22Rv1 (cell line): ENCODE results near the gene SAE1.

Source experiments
- H3K27ac ChIP-seq: fragments of 450-650 bp; 2 replicates; pipeline ENCODE4 v1.5.1; 2017
- ZFX ChIP-seq: fragments of 450-650 bp; IDR thresholded peaks from 2 replicates; pipeline ENCODE4 v1.6.1; 2017; ENCODE audit warnings: antibody characterized with exemption, borderline replicate concordance
- TF ChIP-seq, protein P1 (sequence below): fragments of 450-650 bp; IDR thresholded peaks from 2 replicates; pipeline ENCODE4 v1.5.1; 2017; ENCODE audit warnings: mild to moderate bottlenecking

The SAE1 gene

DNA sequence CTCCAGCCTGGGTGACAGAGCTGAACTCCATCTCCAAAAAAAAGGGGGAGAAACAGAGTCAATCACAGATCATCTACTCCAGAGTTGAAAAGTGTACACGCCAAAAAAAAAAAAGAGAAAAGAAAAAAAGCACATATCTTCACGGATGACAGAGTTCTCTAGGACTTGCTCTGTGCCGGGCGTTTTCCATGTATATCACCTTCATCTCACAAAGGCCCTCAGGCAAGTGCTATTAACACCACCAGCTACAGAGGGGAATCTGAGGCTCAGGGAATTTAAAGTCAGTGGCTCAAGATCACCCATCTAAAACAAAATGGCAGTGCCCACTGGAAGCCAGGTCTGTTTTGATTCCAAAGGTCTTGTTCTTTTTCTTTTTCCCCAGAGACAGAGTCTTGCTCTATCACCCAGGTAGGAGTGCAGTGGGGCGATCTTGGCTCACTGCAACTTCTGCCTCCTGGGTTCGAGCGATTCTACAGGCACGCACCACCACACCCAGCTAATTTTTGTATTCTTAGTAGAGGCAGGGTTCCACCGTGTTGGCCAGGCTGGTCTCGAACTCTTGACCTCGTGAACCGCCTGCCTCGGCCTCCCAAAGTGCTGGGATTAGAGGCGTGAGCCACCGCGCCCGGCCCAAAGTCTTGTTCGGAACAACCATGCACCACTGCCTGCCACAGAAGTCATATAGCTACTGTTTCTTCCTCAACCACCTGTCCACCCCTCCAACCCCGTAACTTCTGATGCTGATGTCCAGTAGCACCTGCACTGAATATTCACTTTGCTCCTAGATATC, 42.2 kb downstream of the SAE1 start:
- H3K27ac ChIP-seq: no peak overlapping the region
- no peak for TF ChIP-seq ZFX
- TF ChIP-seq, protein P1, sequence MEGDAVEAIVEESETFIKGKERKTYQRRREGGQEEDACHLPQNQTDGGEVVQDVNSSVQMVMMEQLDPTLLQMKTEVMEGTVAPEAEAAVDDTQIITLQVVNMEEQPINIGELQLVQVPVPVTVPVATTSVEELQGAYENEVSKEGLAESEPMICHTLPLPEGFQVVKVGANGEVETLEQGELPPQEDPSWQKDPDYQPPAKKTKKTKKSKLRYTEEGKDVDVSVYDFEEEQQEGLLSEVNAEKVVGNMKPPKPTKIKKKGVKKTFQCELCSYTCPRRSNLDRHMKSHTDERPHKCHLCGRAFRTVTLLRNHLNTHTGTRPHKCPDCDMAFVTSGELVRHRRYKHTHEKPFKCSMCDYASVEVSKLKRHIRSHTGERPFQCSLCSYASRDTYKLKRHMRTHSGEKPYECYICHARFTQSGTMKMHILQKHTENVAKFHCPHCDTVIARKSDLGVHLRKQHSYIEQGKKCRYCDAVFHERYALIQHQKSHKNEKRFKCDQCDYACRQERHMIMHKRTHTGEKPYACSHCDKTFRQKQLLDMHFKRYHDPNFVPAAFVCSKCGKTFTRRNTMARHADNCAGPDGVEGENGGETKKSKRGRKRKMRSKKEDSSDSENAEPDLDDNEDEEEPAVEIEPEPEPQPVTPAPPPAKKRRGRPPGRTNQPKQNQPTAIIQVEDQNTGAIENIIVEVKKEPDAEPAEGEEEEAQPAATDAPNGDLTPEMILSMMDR: no peak

DNA sequence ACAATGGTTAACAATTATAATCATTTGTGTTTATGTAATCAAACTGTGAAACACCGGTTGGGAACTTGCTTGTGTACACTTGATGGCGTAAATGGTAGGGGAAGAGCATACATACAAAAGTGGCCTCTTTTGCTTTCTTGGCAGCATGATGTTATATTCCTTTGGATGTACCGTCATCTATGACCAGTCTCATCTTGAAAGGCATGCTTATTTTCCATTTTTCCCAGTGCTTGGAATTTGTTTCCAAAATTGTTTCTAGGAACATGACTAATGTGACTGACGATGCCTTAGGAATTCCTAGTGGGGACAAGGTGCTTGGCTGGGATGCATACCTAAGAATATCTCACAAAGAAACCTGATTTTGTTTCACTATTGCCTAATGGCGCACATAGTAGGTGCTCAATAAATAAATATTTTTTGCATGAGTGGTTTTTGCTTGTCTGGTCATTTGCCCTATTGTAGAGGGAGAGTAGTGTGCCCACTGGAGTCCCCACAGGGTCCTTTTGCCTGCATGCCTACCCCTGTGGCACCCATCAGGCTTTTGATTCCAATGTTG, 45.5 kb downstream of the SAE1 start:
- H3K27ac ChIP-seq: no peak overlapping the region
- TF ChIP-seq, protein P1: no peak
- no peak for TF ChIP-seq ZFX

DNA sequence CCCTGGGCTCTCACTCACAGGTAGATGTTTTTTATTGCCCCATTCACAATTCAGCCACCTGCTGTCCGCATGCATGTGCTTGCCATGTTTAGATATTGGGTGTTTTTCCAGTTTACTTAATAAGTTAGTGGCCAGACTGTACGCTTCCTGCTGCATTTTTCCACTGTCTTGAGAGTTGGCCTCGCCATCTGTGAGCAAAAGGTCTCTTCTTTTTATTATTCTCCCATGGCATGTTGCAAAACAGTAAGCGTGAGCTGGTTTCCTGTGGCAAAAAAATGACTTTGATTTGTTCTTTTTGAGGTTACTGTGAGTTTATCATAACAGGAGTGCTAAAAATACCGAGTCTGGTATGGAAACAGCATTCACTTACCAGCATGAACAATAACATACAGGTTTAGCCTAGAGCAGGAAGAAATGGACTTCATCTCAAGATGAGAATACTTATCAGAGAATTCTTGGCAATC, 46.0 kb downstream of the SAE1 start:
- TF ChIP-seq, protein P1: no peak
- TF ChIP-seq ZFX: no peak
- no peak overlapping the region for H3K27ac ChIP-seq

DNA sequence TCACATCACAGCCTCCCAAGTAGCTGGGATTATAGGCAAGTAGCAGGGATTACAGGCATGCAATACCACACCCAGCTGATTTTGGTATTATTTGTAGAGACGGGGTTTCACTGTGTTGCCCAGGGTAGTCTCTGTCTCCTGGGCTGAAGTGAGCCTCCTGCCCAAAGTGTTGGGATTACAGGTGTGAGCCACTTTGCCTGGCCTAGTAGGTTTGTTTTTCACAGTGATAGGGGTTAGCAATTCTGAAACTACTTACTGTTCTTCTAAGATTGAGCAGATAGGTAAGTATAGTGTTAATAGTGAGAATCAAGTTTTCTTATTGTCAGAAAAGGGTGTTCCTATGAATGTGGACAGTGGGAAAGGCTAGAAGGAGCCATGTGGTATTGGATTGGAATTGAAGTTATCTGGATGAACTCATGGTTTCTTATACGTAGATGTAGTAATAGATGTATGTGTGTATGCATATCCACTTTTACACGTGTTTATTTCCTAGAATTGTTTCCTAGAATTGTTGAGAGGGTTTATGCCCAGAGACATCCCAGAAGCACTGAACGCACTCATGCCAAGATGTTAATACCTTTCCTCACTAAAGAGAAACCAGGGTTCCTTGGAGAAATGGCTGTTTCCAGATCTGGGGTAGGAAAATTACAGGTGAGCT, 49.1 kb downstream of the SAE1 start:
- H3K27ac ChIP-seq: no peak overlapping the region
- TF ChIP-seq ZFX: no peak
- TF ChIP-seq, protein P1: no peak

DNA sequence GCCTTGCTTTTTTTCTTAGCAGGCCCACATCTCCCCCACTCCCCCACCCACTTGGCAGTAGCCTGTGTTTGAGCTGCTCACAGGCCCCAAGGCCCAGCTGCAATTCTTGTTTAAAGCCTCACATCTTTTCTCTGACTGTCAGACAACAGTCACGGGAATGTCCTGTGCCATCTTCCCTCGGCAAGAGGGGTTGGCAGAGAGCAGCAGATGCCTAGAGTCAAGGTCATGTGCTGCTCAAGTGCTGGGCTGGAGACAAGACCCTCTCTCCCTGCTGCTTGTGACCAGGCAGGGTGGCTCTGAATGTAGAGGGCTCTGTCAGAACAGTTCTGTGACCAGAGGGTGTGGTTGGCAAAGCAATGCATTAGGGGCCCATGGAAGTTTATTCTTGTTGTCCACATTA, 53.0 kb downstream of the SAE1 start:
- H3K27ac ChIP-seq: no peak overlapping the region

DNA sequence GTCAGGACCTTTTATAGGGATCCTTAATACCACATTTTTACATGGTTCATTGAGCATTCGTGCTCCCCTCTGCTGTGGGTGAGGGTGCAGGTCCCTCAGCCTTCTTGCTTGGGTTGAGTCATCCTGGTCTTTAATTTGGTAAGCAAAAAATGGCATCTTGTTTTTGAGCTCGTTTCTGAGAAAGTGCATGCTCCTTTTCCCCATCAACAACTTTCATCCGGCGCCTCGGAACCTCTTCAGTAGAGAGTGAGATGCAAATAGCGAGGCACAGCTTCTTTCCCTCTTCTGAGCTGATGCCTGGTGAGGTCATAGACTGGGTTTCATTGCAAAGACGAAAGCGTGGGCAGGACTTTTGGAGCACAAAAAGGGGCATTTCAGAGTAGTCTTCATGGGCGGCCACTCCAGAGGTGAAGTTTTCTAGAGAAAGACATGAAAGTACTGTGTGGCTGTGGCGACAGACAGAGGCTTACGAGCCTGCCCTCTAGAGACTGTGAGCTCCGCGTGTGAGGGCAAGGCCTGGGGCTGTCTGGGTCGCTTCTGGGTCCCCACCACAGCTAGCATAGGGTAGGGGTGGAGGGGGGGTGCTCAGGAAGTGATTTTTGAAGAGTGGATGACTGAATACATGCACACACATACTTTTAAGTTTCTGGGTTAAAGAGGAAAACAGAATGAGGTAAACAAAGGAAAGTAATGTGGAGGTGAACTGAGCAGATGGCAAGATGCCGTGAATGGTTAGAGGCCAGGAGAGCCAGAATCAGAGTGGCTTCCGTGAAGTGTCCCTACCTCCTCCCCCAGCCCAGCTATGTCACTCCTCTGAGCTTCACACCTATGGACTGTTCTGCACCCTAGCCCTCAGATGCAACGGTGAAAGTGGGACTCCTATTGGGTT, 56.1 kb downstream of the SAE1 start:
- TF ChIP-seq, protein P1: no peak
- TF ChIP-seq ZFX: no peak
- H3K27ac ChIP-seq: peak overlapping the region; percentile 22; the same call in 1 of the 2 replicates

More for the DNA sequence above, 53.0 kb downstream of the SAE1 start:
- TF ChIP-seq, protein P1: no peak
- no peak for TF ChIP-seq ZFX
